NCI-H82 treated with DMSO at 0.1 percent for 48 hours (cell line): ENCODE data around the gene TSHZ2.
"Not testable (repeated sequence)": the region's sequence is repeated elsewhere in the genome, so short reads cannot be mapped to it uniquely, and the experiment has no call there.

ENCODE experiments used
- DNase-seq: peaks from one replicate; lab custom pipeline; 2025; ENCODE audit not compliant: unreplicated experiment; lab: John Stamatoyannopoulos, UW

Gene TSHZ2

GRCh38 chr20:53302695-53303412 lies 330.7 kb downstream of the TSHZ2 start:
- DNase-seq: no peak

DNA sequence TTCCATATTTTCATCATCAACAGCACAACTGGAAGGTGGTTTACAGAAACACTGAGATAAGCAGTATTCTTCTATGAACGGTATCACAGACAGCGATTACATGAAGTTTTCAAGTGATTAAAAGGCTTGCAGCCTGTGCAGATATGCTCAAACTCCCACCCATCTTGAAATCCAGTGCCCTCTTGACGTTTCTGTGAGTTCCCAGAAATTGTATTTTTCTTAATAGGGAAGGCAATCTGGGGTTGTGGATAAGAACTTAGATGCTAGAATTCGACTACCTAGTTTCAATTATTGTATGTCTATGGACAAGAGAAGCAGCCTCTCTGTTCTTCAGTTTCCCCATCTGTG lies 331.2 kb downstream of the TSHZ2 start:
- DNase-seq: no peak

GRCh38 chr20:53304146-53304545 lies 332.0 kb downstream of the TSHZ2 start:
- no peak for DNase-seq

GRCh38 chr20:53306192-53306805 lies 334.1 kb downstream of the TSHZ2 start:
- no peak for DNase-seq

GRCh38 chr20:53307964-53308597 lies 335.9 kb downstream of the TSHZ2 start:
- DNase-seq: no peak

DNA sequence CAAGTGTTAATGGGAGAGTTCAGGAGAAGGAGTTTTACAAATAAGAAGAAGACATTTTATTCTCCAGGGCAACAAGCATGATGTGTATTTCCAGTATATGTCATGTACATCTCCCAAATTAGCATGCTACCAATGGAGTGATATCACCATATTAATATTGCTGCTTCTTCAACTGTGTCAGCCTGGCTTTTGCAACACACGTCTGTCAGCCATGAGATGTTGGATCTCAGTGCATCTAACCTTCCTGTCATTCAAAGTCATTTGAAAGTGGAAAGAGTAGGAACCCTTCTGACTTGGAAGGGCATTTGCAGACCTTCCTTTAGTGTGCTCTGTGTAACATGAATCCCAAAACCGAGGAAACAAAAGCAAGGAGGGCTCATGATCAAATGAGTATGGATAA lies 337.4 kb downstream of the TSHZ2 start:
- DNase-seq: no peak

GRCh38 chr20:53312957-53313356 lies 340.8 kb downstream of the TSHZ2 start:
- DNase-seq: no peak

DNA sequence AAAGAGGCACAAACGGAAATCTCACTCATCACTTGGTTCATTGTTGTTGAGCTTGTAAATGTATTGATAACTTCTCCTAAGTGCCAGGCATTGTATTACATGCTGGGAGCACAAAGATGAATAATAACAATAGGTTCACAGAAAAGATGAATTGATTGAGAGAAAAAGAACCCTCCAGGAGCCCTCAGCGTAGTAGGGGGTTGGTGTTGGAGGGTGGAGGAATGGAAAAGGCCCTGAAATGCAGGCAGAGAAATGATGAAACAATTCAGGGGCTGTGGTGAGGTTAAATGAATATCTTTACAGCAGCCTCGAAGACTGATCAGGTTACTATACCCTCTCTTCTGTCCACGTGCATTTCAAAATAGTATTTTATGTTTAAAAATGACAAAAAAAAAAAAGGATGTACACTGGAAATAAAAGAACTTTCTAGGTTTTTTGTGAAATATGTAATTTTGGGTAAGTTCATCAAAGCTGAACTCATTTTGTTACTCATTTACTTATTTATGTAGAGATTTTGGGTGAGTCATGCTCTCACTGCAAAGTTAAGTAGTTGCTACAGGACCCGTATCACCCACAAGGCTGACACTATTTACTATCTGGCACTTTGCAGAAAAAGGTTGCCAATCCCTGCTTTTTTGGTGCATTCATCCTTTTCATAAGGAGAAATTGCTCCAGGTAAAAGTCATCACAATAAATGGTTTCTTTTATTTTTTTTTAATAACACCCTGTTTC lies 344.2 kb downstream of the TSHZ2 start:
- no peak for DNase-seq

- no peak for DNase-seq
Observed at GRCh38 chr20:53319200-53319599, 347.0 kb downstream of the TSHZ2 start.

DNA sequence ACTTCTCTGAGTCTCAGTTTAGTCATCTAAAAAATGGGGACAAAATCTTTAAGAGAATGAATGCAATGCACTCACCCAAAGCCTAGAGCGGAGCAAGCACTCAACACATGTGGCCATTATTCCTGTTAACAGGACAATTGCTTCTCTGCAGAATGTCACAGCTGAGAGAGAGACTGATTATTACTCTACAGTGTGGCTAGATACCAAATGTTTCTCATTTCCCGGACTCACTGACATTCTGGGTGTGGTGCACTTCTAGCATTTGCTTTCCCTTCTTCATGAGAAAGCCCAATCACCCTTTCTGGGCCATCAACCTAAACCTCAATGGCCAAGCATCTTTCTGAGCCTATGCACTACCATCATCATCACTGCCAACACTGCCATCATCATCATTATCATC lies 347.6 kb downstream of the TSHZ2 start:
- DNase-seq: no peak

DNA sequence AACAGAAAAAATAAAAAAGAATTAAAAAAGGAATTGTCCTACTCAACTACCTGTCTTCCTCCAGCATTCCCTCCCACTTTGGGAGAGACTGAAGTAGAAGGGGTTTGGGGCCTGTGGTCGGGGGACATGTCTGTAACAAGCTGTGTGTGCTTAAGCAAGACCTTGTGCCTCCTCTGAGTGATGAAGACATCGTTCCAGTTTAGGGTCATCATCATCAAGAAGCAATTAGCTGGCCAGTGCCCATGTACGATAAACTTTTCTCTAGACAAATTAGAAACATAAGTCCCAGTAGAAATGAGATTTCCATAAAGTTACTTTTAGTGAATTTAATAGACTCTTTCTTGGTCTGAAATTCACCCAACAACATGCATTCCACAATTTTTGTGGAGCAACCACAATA lies 348.5 kb downstream of the TSHZ2 start:
- no peak for DNase-seq

GRCh38 chr20:53321596-53321995 lies 349.4 kb downstream of the TSHZ2 start:
- no peak for DNase-seq

GRCh38 chr20:53322651-53323050 lies 350.5 kb downstream of the TSHZ2 start:
- no peak for DNase-seq

DNA sequence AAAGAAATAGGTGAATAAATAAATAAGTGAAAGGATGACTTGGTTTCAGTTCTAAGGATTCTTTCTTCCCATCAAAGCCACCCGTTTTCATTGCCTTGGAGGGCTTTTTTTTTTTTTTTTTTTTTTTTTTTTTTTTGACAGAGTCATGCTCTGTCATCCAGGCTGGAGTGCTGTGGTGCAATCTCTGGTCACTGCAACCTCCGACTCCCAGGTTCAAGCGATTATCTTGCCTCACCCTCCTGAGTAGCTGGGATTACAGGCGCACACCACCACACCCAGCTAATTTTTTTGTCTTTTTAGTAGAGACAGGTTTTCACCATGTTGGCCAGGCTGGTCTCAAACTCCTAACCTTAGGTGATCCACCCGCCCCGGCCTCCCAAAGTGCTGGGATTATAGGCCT lies 351.3 kb downstream of the TSHZ2 start:
- DNase-seq: not testable (repeated sequence)

- no peak for DNase-seq
Observed at GRCh38 chr20:53324816-53325215, 352.7 kb downstream of the TSHZ2 start.

DNA sequence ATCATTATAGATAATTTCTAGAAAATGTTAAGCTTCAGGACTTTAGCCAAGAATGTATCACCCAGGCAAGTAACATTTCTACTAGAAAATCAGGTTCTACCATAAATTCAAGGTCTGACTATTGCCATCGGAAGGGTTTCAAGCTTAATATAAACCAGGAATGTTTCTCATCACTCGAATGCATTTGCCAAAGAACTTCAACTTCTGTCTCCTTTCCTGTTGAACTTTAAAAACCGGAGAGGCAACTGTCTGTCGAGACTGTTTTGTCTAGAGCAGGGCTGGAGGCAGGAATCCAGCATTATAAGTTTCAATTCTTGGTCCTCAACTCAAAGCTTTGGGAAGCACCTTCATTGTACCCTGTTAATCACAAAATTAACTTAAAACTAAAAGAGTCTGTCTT lies 356.8 kb downstream of the TSHZ2 start:
- no peak for DNase-seq

- DNase-seq: no peak
Observed at GRCh38 chr20:53329781-53330180, 357.6 kb downstream of the TSHZ2 start.

- DNase-seq: no peak
Observed at GRCh38 chr20:53330601-53331140, 358.5 kb downstream of the TSHZ2 start.

GRCh38 chr20:53331151-53331973 lies 359.2 kb downstream of the TSHZ2 start:
- peak; percentile 4 for DNase-seq

- DNase-seq: no peak
Observed at GRCh38 chr20:53332022-53332837, 360.1 kb downstream of the TSHZ2 start.
